ENCODE measurements around the gene TPBGL. TPM values are rescaled to one million over a fixed set of nuclear protein-coding genes. Genes with fewer than 3 reads are reported as not detected.

Gene TPBGL
- polyA plus RNA-seq, 3 donors, result not detected

DNA sequence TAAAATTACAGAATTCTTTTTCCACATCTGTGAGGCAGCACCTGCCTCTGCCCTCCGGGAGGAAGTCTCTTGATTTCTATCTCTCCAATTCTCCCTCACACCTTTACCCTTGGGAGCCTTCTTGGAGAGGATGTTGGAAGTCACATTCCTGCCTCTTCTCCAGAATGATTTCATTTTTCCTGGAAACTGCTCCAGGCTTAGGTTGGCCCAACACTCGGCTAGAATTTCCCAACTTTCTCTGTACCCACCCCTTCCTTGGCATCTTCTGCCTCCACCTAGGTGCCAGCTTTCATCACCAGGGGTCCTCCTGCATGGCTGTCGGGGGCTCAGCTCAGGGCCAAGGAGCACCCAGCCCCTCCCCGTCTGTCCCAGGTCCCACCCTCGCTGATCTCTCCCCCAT lies 46.4 kb upstream of the TPBGL start:
- H3K9me3 Mint-ChIP-seq, result peaks cover 0 to 3% (median 0%) of the 10 kb centered on the region in 7 donors
- H3K4me1 Mint-ChIP-seq, result peaks cover 15% of the 10 kb centered on the region
- H3K4me3 Mint-ChIP-seq, result no peak overlapping the region
- Histone ChIP-seq H3K27me3 (ENCODE audit: control insufficient read depth in 2 of 2, insufficient read depth in 2 of 2, low read length in 2 of 2) (peaks cover 2 to 7% of the 10 kb centered on the region in 2 donors), H2AFZ (ENCODE audit: insufficient read depth, low read depth, low read length, poor library complexity, severe bottlenecking) (no peak overlapping the region), H3K9ac (ENCODE audit: insufficient read depth, low read length, poor library complexity, severe bottlenecking) (no peak overlapping the region), H3K27ac (ENCODE audit: low read depth in 1 of 2, low read length in 2 of 2) (no peak overlapping the region), H3K9me3 (replicated peaks in 1 of 2; ENCODE audit: control insufficient read depth in 1 of 2, insufficient read depth in 1 of 2, low read length in 2 of 2) (no peaks in the 10 kb centered on the region), H3K4me1 (ENCODE audit: control insufficient read depth in 1 of 2, insufficient read depth in 2 of 2, low read length in 2 of 2) (peaks cover 12 to 15% of the 10 kb centered on the region in 2 donors), H3K36me3 (replicated peaks in 1 of 2; ENCODE audit: control insufficient read depth in 1 of 2, insufficient read depth in 2 of 2, low read length in 2 of 2) (no peaks in the 10 kb centered on the region), H3K4me2 (replicated peaks; ENCODE audit: extremely low read depth, low read length, poor library complexity, severe bottlenecking) (no peak overlapping the region), H3K79me2 (ENCODE audit: insufficient read depth, low read length) (no peaks in the 10 kb centered on the region), H4K20me1 (ENCODE audit: insufficient read depth, low read length) (no peaks in the 10 kb centered on the region), H3K4me3 (replicated peaks in 1 of 3; ENCODE audit: low read depth in 2 of 3, low read length in 3 of 3) (no peak overlapping the region)
- H3K27me3 Mint-ChIP-seq (ENCODE audit: low read depth in 3 of 3), result peaks cover 18 to 46% (median 26%) of the 10 kb centered on the region in 3 donors
- 66% methylated on average over 5 of the region's 5 CpGs for WGBS (ENCODE audit: insufficient coverage)
- intact Hi-C loops (cut with micrococcal nuclease), result no loop called here
- TF ChIP-seq, protein P1, sequence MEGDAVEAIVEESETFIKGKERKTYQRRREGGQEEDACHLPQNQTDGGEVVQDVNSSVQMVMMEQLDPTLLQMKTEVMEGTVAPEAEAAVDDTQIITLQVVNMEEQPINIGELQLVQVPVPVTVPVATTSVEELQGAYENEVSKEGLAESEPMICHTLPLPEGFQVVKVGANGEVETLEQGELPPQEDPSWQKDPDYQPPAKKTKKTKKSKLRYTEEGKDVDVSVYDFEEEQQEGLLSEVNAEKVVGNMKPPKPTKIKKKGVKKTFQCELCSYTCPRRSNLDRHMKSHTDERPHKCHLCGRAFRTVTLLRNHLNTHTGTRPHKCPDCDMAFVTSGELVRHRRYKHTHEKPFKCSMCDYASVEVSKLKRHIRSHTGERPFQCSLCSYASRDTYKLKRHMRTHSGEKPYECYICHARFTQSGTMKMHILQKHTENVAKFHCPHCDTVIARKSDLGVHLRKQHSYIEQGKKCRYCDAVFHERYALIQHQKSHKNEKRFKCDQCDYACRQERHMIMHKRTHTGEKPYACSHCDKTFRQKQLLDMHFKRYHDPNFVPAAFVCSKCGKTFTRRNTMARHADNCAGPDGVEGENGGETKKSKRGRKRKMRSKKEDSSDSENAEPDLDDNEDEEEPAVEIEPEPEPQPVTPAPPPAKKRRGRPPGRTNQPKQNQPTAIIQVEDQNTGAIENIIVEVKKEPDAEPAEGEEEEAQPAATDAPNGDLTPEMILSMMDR (IDR thresholded peaks at IDR 0.05), result no peak
- no peak overlapping the region for H3K27ac Mint-ChIP-seq
- no peaks in the 10 kb centered on the region for H3K36me3 Mint-ChIP-seq
- no peak for DNase-seq

DNA sequence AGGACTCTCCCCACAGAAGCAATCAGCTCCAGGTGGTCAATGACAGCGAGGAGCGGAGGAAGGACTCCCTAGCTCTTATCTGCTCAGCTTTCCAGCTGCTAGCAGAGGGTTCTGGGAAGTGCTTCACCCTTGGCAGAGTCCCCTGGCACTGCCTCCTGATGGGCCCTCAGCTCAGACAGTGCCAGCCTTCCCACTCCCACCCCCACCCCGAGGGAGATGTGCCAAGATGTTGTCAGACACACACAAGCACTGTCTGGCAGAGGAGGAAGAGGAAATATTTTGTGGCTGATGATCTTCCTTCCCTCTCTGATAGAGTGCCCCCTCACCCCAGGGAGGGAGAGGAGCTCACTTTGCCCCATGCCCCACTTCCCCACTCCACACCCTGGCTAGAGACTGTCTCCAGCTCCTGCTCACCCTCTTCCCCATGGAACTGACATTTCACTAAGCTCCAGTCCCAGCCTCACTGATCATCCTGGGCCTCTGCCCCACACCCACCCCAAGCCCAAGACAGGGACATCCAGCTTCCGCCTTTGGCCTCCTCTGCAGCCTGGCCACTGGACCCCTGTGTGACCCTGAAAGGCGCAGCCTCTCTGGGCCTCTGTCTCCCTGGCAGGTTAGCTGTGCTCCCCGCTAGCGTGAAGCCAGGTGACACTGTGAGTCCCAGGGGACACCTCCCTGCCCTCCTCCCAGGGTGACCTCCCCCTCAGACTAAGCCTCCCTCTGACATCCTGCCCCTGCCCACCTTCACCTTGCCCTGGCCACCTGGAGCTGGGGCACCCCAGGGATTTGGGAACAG lies 45.2 kb upstream of the TPBGL start:
- Mint-ChIP-seq H3K27me3 (ENCODE audit: low read depth in 3 of 3) (peaks cover 20 to 51% (median 28%) of the 10 kb centered on the region in 3 donors), H3K9me3 (peaks cover 0 to 3% (median 0%) of the 10 kb centered on the region in 7 donors), H3K27ac (peak overlapping the region in 3 of 7 donors; percentile 21 to 54 (median 52)), H3K36me3 (no peaks in the 10 kb centered on the region), H3K4me1 (peaks cover 14% of the 10 kb centered on the region), H3K4me3 (peak overlapping the region in 1 of 2 donors; percentile 67)
- no peaks in the 10 kb centered on the region for H3K79me2 ChIP-seq (ENCODE audit: insufficient read depth, low read length)
- no peak overlapping the region for H2AFZ ChIP-seq (ENCODE audit: insufficient read depth, low read depth, low read length, poor library complexity, severe bottlenecking)
- H3K4me2 ChIP-seq (replicated peaks; ENCODE audit: extremely low read depth, low read length, poor library complexity, severe bottlenecking), result peak overlapping the region; percentile 20
- no peaks in the 10 kb centered on the region for H3K9me3 ChIP-seq (replicated peaks in 1 of 2; ENCODE audit: control insufficient read depth in 1 of 2, insufficient read depth in 1 of 2, low read length in 2 of 2)
- no peaks in the 10 kb centered on the region for H4K20me1 ChIP-seq (ENCODE audit: insufficient read depth, low read length)
- peaks cover 12 to 15% of the 10 kb centered on the region in 2 donors for H3K4me1 ChIP-seq (ENCODE audit: control insufficient read depth in 1 of 2, insufficient read depth in 2 of 2, low read length in 2 of 2)
- H3K4me3 ChIP-seq (replicated peaks in 1 of 3; ENCODE audit: low read depth in 2 of 3, low read length in 3 of 3), result no peak overlapping the region
- no peak overlapping the region for H3K27ac ChIP-seq (ENCODE audit: low read depth in 1 of 2, low read length in 2 of 2)
- intact Hi-C loops (cut with micrococcal nuclease), result no loop called here
- TF ChIP-seq, protein P1 (IDR thresholded peaks at IDR 0.05), result no peak
- peaks cover 2 to 7% of the 10 kb centered on the region in 2 donors for H3K27me3 ChIP-seq (ENCODE audit: control insufficient read depth in 2 of 2, insufficient read depth in 2 of 2, low read length in 2 of 2)
- H3K9ac ChIP-seq (ENCODE audit: insufficient read depth, low read length, poor library complexity, severe bottlenecking), result no peak overlapping the region
- WGBS (ENCODE audit: insufficient coverage), result 91% methylated on average over 4 of the region's 7 CpGs
- peak; percentile 39 to 59 (median 54) for DNase-seq
- H3K36me3 ChIP-seq (replicated peaks in 1 of 2; ENCODE audit: control insufficient read depth in 1 of 2, insufficient read depth in 2 of 2, low read length in 2 of 2), result no peaks in the 10 kb centered on the region

Measured in CD14-positive monocyte (primary cell).